IMR-90 (cell line): ENCODE data around the gene LRIT2. TPM values are rescaled to one million over a fixed set of nuclear protein-coding genes. Genes with fewer than 3 reads are reported as not detected.

ENCODE experiments used
- ATAC-seq: fragments of 200-7000 bp; cut with Tn5 transposase; 2 replicates; pipeline ENCODE4 v1.9.1; 2020; ENCODE audit warnings: low read depth, mild to moderate bottlenecking, moderate library complexity
- BruUV-seq: library from RNA; stranded (reverse); fragments of 400-500 nt; replicated peaks from 2 replicates; lab custom pipeline; 2021; lab: Mats Ljungman, UMichigan
- CTCF ChIA-PET: fragments of 300-600 bp; formaldehyde crosslinking; extraction: SDS; loops from one replicate; lab custom pipeline; 2021; ENCODE audit warnings: antibody characterized with exemption; lab: Yijun Ruan, JAX
- POLR2A ChIA-PET: fragments of 300-600 bp; sonication (Branson Sonifier 250); formaldehyde crosslinking; loops from one replicate; lab custom pipeline; 2022; ENCODE audit warnings: antibody characterized with exemption; ENCODE audit not compliant: unreplicated experiment; lab: Charles Lee
- DNase-seq: peaks from one replicate; pipeline ENCODE4 v3.0.0; 2013
- H2AFZ ChIP-seq: replicated peaks from 2 replicates; pipeline ENCODE3; 2013; ENCODE audit warnings: low read length, mild to moderate bottlenecking; ENCODE audit not compliant: poor library complexity
- H2AK5ac ChIP-seq: 2 replicates; pipeline ENCODE4 v1.6.1; 2013; ENCODE audit warnings: low read depth, low read length, inconsistent platforms
- H2AK9ac ChIP-seq: replicated peaks from 2 replicates; pipeline ENCODE3; 2013; ENCODE audit warnings: mild to moderate bottlenecking, low read depth, low read length, moderate library complexity; ENCODE audit not compliant: poor library complexity
- H2BK120ac ChIP-seq: 2 replicates; pipeline ENCODE4 v1.6.1; 2013; ENCODE audit warnings: low read depth, low read length, inconsistent platforms
- H2BK15ac ChIP-seq: 3 replicates; pipeline ENCODE4 v1.6.1; 2013; ENCODE audit warnings: low read depth, low read length, inconsistent platforms
- H2BK20ac ChIP-seq: 2 replicates; pipeline ENCODE4 v1.6.1; 2013; ENCODE audit warnings: low read depth, mild to moderate bottlenecking, inconsistent platforms, low read length, moderate library complexity
- H2BK5ac ChIP-seq: 2 replicates; pipeline ENCODE4 v1.6.1; 2013; ENCODE audit warnings: mild to moderate bottlenecking, low read depth, low read length, inconsistent platforms; ENCODE audit not compliant: poor library complexity, severe bottlenecking
- H3K14ac ChIP-seq: replicated peaks from 2 replicates; pipeline ENCODE4 v1.6.1; 2013; ENCODE audit warnings: low read depth, low read length, inconsistent platforms
- H3K18ac ChIP-seq: 2 replicates; pipeline ENCODE4 v1.6.1; 2013; ENCODE audit warnings: low read depth, low read length, control low read depth
- H3K23ac ChIP-seq: 2 replicates; pipeline ENCODE4 v1.6.1; 2013; ENCODE audit warnings: low read depth, low read length, inconsistent platforms
- H3K27ac ChIP-seq: 2 replicates; pipeline ENCODE4 v1.5.1; 2013; ENCODE audit warnings: mild to moderate bottlenecking, control low read depth, low read length; ENCODE audit not compliant: insufficient read depth
- H3K27me3 ChIP-seq: 2 replicates; pipeline ENCODE4 v1.6.1; 2013; ENCODE audit warnings: low read length; ENCODE audit not compliant: control insufficient read depth, insufficient read depth
- H3K36me3 ChIP-seq: 2 replicates; pipeline ENCODE4 v1.6.1; 2013; ENCODE audit warnings: low read length, mixed read lengths; ENCODE audit not compliant: control insufficient read depth, insufficient read depth
- H3K4ac ChIP-seq: 2 replicates; pipeline ENCODE4 v1.6.1; 2013; ENCODE audit warnings: low read depth, low read length, inconsistent platforms
- H3K4me1 ChIP-seq: 2 replicates; pipeline ENCODE4 v1.6.1; 2013; ENCODE audit warnings: low read length, mixed read lengths; ENCODE audit not compliant: control insufficient read depth, insufficient read depth
- H3K4me2 ChIP-seq: 2 replicates; pipeline ENCODE4 v1.6.1; 2013; ENCODE audit warnings: low read depth, mild to moderate bottlenecking, control low read depth, low read length, moderate library complexity
- H3K4me3 ChIP-seq: 2 replicates; pipeline ENCODE4 v1.5.1; 2013; ENCODE audit warnings: low read depth, mild to moderate bottlenecking, control low read depth, low read length, moderate library complexity; ENCODE audit not compliant: insufficient read depth
- H3K56ac ChIP-seq: 2 replicates; pipeline ENCODE4 v1.6.1; 2013; ENCODE audit warnings: low read length, inconsistent platforms; ENCODE audit not compliant: insufficient read depth; ENCODE audit errors: extremely low read depth
- H3K79me1 ChIP-seq, 2 experiments: 2 replicates each; pipeline ENCODE4 v1.6.1; 2013; ENCODE audit warnings: low read length in 2 of 2, inconsistent platforms in 1 of 2, low read depth in 1 of 2
- H3K9ac ChIP-seq: 2 replicates; pipeline ENCODE4 v1.6.1; 2013; ENCODE audit warnings: low read depth, low read length, control low read depth
- H3K9me1 ChIP-seq: 2 replicates; pipeline ENCODE4 v1.6.1; 2013; ENCODE audit warnings: low read length, inconsistent platforms; ENCODE audit not compliant: insufficient read depth
- H3K9me3 ChIP-seq: 2 replicates; pipeline ENCODE4 v1.6.1; 2013; ENCODE audit warnings: low read length; ENCODE audit not compliant: control insufficient read depth, insufficient read depth
- H4K20me1 ChIP-seq: 2 replicates; pipeline ENCODE4 v1.6.1; 2013; ENCODE audit warnings: low read length, inconsistent platforms; ENCODE audit not compliant: insufficient read depth
- H4K5ac ChIP-seq: 2 replicates; pipeline ENCODE4 v1.6.1; 2013; ENCODE audit warnings: mild to moderate bottlenecking, low read depth, low read length, control low read depth
- H4K8ac ChIP-seq, 2 experiments: 2 replicates each; pipeline ENCODE4 v1.6.1; 2013; ENCODE audit warnings: low read depth in 2 of 2, low read length in 2 of 2, control low read depth in 1 of 2, inconsistent platforms in 1 of 2
- H4K91ac ChIP-seq: 2 replicates; pipeline ENCODE4 v1.6.1; 2013; ENCODE audit warnings: low read depth, low read length, inconsistent platforms; ENCODE audit not compliant: insufficient read depth
- RAD21 ChIP-seq: IDR thresholded peaks from 2 replicates; pipeline ENCODE4 v1.6.1; 2012; ENCODE audit warnings: low read length, improper control_type of control experiment
- WGBS, 2 experiments: methylation state at CpG; one replicate each; pipeline versions ENCODE4 v1.1.5 to v1.1.7; 2013; ENCODE audit warnings: missing lambda C conversion rate in 2 of 2; ENCODE audit not compliant: insufficient read length in 1 of 2; ENCODE audit errors: extremely low coverage in 2 of 2; 5-methylcytosine and 5-hydroxymethylcytosine counted together
- dilution Hi-C: fragments of 300-500 bp; cut with HindIII; formaldehyde crosslinking; loops from one replicate; pipeline ENCODE4 v1.14.3; 2018; ENCODE audit warnings: low sequenced_read_pairs; ENCODE audit not compliant: unreplicated experiment
- in situ Hi-C: fragments of 300-500 bp; cut with MboI; formaldehyde crosslinking; loops from 3 replicates; pipeline ENCODE4 v1.14.3; 2019; ENCODE audit warnings: low sequenced_read_pairs, inconsistent platforms, mixed read lengths
- intact Hi-C: fragments of 100-400 bp; cut with micrococcal nuclease; formaldehyde crosslinking; loops from 2 replicates; pipeline ENCODE4 v1.10.0; 2022
- polyA plus RNA-seq, 3 experiments: library from polyadenylated mRNA; depleted of rRNA; stranded (reverse); fragments of >200 nt; gene quantifications; 2 replicates each; pipeline ENCODE4 v1.2.3, GENCODE V29; 2012; ENCODE audit warnings: low replicate concordance in 1 of 3
- total RNA-seq: library from RNA; depleted of rRNA; stranded (reverse); fragments of >200 nt; gene quantifications from 2 replicates; pipeline ENCODE4 v1.2.3, GENCODE V29; 2012

Gene LRIT2
- total and polyA plus RNA-seq, 2 of the 4 experiments (the other 2 are of a cell fraction) = not detected

- Histone ChIP-seq H2BK15ac (no peak overlapping the region), H2AK5ac (no peak overlapping the region), H2BK120ac (no peak overlapping the region), H4K91ac (no peak overlapping the region), H3K9me3 (no peaks in the 10 kb centered on the region), H4K5ac (no peak overlapping the region), H3K79me1 (no peaks in the 10 kb centered on the region), H3K9ac (no peak overlapping the region), H3K36me3 (no peaks in the 10 kb centered on the region), H4K20me1 (no peaks in the 10 kb centered on the region), H3K4ac (no peak overlapping the region), H3K4me2 (no peak overlapping the region), H3K4me3 (no peak overlapping the region), H3K23ac (no peak overlapping the region), H4K8ac (no peak overlapping the region), H2AK9ac (no peak overlapping the region), H3K27me3 (peaks cover 2% of the 10 kb centered on the region), H3K56ac (no peak overlapping the region), H3K14ac (no peak overlapping the region), H2AFZ (no peak overlapping the region), H3K9me1 (no peaks in the 10 kb centered on the region), H2BK5ac (no peak overlapping the region), H3K27ac (no peak overlapping the region), H3K4me1 (no peaks in the 10 kb centered on the region), H3K18ac (no peak overlapping the region), H2BK20ac (no peak overlapping the region)
- CTCF ChIA-PET = no interaction called here
- no peak for ATAC-seq
- POLR2A ChIA-PET = no interaction called here
- in situ Hi-C loops = no loop called here
- 67% methylated on average over 4 of the region's 8 CpGs; no CpG with 5 or more reads in 1 of the 2 experiments for WGBS, 2 experiments
- dilution Hi-C loops = no loop called here
- TF ChIP-seq RAD21 = no peak
- no TSS peak for BruUV-seq
- intact Hi-C loops = no loop called here
- no peak for DNase-seq
Observed at GRCh38 chr10:84221916-84222315, 3.4 kb downstream of the LRIT2 start.
